ENCODE data around the gene CTSS. TPM values are rescaled to one million over a fixed set of nuclear protein-coding genes. Genes with fewer than 3 reads are reported as not detected.

Gene CTSS
- total and polyA plus RNA-seq, 2 donors (not counting 1 experiment from before 2014, with no cell fraction given): 2.6 to 2.8 TPM

- H3K9me3 ChIP-seq (ENCODE audit: control insufficient read depth, insufficient read depth, low read depth, low read length): no peaks in the 10 kb centered on the region
- no peaks in the 10 kb centered on the region for H4K20me1 ChIP-seq (ENCODE audit: control insufficient read depth, extremely low read depth, insufficient read depth, low read length)
- peaks cover under 1% of the 10 kb centered on the region for H3K36me3 ChIP-seq (ENCODE audit: control insufficient read depth, insufficient read depth, low read length)
- peaks cover 4% of the 10 kb centered on the region for H3K79me2 ChIP-seq (ENCODE audit: control insufficient read depth, insufficient read depth, low read length)
- H3K4me1 ChIP-seq (ENCODE audit: control insufficient read depth, extremely low read depth, insufficient read depth, low read length): no peaks in the 10 kb centered on the region
- H2AFZ ChIP-seq (ENCODE audit: low read length): no peak overlapping the region
- peak overlapping the region in 1 of 4 experiments; percentile 13 for H3K4me3 ChIP-seq (replicated peaks in 1 of 4; ENCODE audit: control extremely low read depth in 1 of 4, insufficient read depth in 1 of 4, low read depth in 3 of 4, low read length in 4 of 4)
- H3K27me3 ChIP-seq (ENCODE audit: control insufficient read depth, insufficient read depth, low read length): no peaks in the 10 kb centered on the region
- no peak overlapping the region for H3K9ac ChIP-seq (ENCODE audit: insufficient read depth, low read length)
- no peak overlapping the region for H3K27ac ChIP-seq (ENCODE audit: insufficient read depth, low read length)
- peak in 1 of 2 donors; percentile 5 for DNase-seq (ENCODE audit: low read depth in 2 of 2)
- TF ChIP-seq EZH2 (IDR thresholded peaks at IDR 0.05; ENCODE audit: low read length, missing control alignments): no peak
- TF ChIP-seq CTCF (conservative IDR thresholded peaks at IDR 0.05 in 1 of 2, IDR thresholded peaks at IDR 0.05 in 1 of 2; ENCODE audit: low read depth in 1 of 2, low read length in 2 of 2): no peak
- H3K4me2 ChIP-seq (ENCODE audit: extremely low read depth, insufficient read depth, low read length): no peak overlapping the region
These were observed 70.0 kb downstream of the CTSS start for GRCh38 chr1:150695561-150695960.

- Histone ChIP-seq H3K9ac (ENCODE audit: insufficient read depth, low read length) (no peak overlapping the region), H2AFZ (ENCODE audit: low read length) (no peak overlapping the region), H3K4me3 (replicated peaks in 1 of 4; ENCODE audit: control extremely low read depth in 1 of 4, insufficient read depth in 1 of 4, low read depth in 3 of 4, low read length in 4 of 4) (no peak overlapping the region), H3K36me3 (ENCODE audit: control insufficient read depth, insufficient read depth, low read length) (peaks cover 2% of the 10 kb centered on the region), H3K27ac (ENCODE audit: insufficient read depth, low read length) (no peak overlapping the region), H4K20me1 (ENCODE audit: control insufficient read depth, extremely low read depth, insufficient read depth, low read length) (no peaks in the 10 kb centered on the region), H3K9me3 (ENCODE audit: control insufficient read depth, insufficient read depth, low read depth, low read length) (no peaks in the 10 kb centered on the region), H3K4me2 (ENCODE audit: extremely low read depth, insufficient read depth, low read length) (no peak overlapping the region), H3K27me3 (ENCODE audit: control insufficient read depth, insufficient read depth, low read length) (no peaks in the 10 kb centered on the region), H3K79me2 (ENCODE audit: control insufficient read depth, insufficient read depth, low read length) (peaks cover 4% of the 10 kb centered on the region), H3K4me1 (ENCODE audit: control insufficient read depth, extremely low read depth, insufficient read depth, low read length) (no peaks in the 10 kb centered on the region)
- DNase-seq (ENCODE audit: low read depth in 2 of 2): no peak
- no peak for TF ChIP-seq CTCF (conservative IDR thresholded peaks at IDR 0.05 in 1 of 2, IDR thresholded peaks at IDR 0.05 in 1 of 2; ENCODE audit: low read depth in 1 of 2, low read length in 2 of 2)
- TF ChIP-seq EZH2 (IDR thresholded peaks at IDR 0.05; ENCODE audit: low read length, missing control alignments): no peak
These were observed 72.9 kb downstream of the CTSS start for GRCh38 chr1:150692720-150693119.

GRCh38 chr1:150688763-150689162 lies 76.8 kb downstream of the CTSS start:
- TF ChIP-seq CTCF (conservative IDR thresholded peaks at IDR 0.05 in 1 of 2, IDR thresholded peaks at IDR 0.05 in 1 of 2; ENCODE audit: low read depth in 1 of 2, low read length in 2 of 2) (no peak), EZH2 (IDR thresholded peaks at IDR 0.05; ENCODE audit: low read length, missing control alignments) (no peak)

More at GRCh38 chr1:150688763-150689162, 76.8 kb downstream of the CTSS start:
- no peak overlapping the region for H3K4me2 ChIP-seq (ENCODE audit: extremely low read depth, insufficient read depth, low read length)
- no peak for DNase-seq (ENCODE audit: low read depth in 2 of 2)
- no peak overlapping the region for H3K9ac ChIP-seq (ENCODE audit: insufficient read depth, low read length)
- H2AFZ ChIP-seq (ENCODE audit: low read length): no peak overlapping the region
- H4K20me1 ChIP-seq (ENCODE audit: control insufficient read depth, extremely low read depth, insufficient read depth, low read length): no peaks in the 10 kb centered on the region
- H3K79me2 ChIP-seq (ENCODE audit: control insufficient read depth, insufficient read depth, low read length): no peaks in the 10 kb centered on the region
- H3K9me3 ChIP-seq (ENCODE audit: control insufficient read depth, insufficient read depth, low read depth, low read length): no peaks in the 10 kb centered on the region
- no peak overlapping the region for H3K4me3 ChIP-seq (replicated peaks in 1 of 4; ENCODE audit: control extremely low read depth in 1 of 4, insufficient read depth in 1 of 4, low read depth in 3 of 4, low read length in 4 of 4)
- no peak overlapping the region for H3K27ac ChIP-seq (ENCODE audit: insufficient read depth, low read length)
- no peaks in the 10 kb centered on the region for H3K4me1 ChIP-seq (ENCODE audit: control insufficient read depth, extremely low read depth, insufficient read depth, low read length)
- no peaks in the 10 kb centered on the region for H3K27me3 ChIP-seq (ENCODE audit: control insufficient read depth, insufficient read depth, low read length)
- peaks cover 2% of the 10 kb centered on the region for H3K36me3 ChIP-seq (ENCODE audit: control insufficient read depth, insufficient read depth, low read length)

Measured in fibroblast of lung (primary cell).